Lower lobe of right lung (tissue), 2 donors: Measurements from ENCODE around the gene ITPK1. TPM values are rescaled to one million over a fixed set of nuclear protein-coding genes. Genes with fewer than 3 reads are reported as not detected.

Source experiments
- ATAC-seq, 2 donors: fragments of 200-7000 bp; cut with Tn5 transposase; one replicate each; pipeline ENCODE4 v1.9.1; 2020 to 2022; ENCODE audit warnings: mild to moderate bottlenecking in 2 of 2, moderate library complexity in 2 of 2
- DNase-seq: peaks from one replicate; pipeline ENCODE4 v3.0.0-alpha.2; 2020
- H3K27ac ChIP-seq: fragments of 200-600 bp; one replicate; pipeline ENCODE4 v1.8.0; 2022
- H3K27me3 ChIP-seq: fragments of 200-600 bp; one replicate; pipeline ENCODE4 v1.8.0; 2022; ENCODE audit warnings: low read depth
- H3K36me3 ChIP-seq: fragments of 200-600 bp; one replicate; pipeline ENCODE4 v1.8.0; 2022; ENCODE audit warnings: mild to moderate bottlenecking
- H3K4me1 ChIP-seq: fragments of 200-600 bp; one replicate; pipeline ENCODE4 v1.8.0; 2022
- H3K4me3 ChIP-seq: fragments of 200-600 bp; one replicate; pipeline ENCODE4 v1.8.0; 2022; ENCODE audit warnings: mild to moderate bottlenecking
- H3K9me3 ChIP-seq: fragments of 200-600 bp; one replicate; pipeline ENCODE4 v1.8.0; 2022
- CTCF ChIP-seq: fragments of 200-600 bp; IDR thresholded peaks from one replicate; pipeline ENCODE4 v1.8.0; 2022; ENCODE audit warnings: antibody characterized with exemption, mild to moderate bottlenecking
- intact Hi-C: fragments of 100-400 bp; cut with DNase I; formaldehyde crosslinking; loops from one replicate; pipeline ENCODE4 v1.11.0; 2022
- total RNA-seq: library from RNA; stranded (reverse); fragmentation: NEBNext Ultra II Directional; extraction: Animal tissue kit (Norgen Biotek cat#: 25700); gene quantifications from one replicate; pipeline ENCODE4 v1.2.1, GENCODE V29; 2021
- donor health status: DM: no; HTN: yes; CAD: no; lungs with severe emphysema.

Gene ITPK1
- total RNA-seq, 1 donor from 2014 or later, result 129 TPM

DNA sequence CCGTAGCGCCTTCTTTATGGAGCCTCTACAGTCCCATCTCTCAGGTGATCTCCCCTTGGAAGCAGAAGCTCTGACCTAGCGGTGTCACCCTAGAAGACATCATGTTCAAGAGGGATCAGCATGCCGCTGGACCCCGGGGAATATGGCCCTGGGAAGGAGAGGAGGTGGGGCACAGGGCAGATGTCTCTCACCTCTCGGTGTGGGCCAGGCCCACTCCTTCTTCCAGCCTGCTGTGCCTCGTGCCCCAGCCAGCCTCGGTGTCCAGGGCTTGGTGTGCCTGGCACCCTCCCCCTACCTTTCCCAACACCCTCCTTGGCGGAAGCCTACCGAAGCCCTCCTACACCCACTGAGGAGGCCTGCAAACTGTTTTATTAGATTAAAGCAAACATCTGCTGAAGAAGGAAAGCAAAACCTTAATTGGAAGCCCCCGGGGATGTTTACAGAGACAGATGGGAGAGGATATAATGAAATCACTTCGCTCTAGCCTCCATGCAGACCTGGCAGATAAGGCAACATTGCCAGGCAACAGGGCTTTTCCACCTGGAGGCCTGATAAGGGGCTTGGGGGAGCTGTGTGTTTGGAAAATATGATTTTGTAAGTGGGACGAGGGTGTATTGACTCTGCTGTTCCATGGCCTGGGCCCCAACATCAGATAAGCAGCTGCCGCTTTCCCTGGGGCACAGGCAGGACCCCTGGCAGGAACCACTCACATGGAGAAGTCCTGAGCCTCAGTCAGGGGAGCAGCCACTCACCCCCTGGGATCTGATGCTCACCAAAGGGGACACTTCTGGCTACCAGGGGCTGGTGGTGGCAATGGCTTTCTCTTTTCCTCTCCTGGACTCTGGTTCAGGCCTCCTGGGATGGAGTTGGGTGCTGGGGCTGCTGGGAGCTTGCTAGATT lies 198.4 kb downstream of the ITPK1 start:
- Histone ChIP-seq H3K27ac (no peak overlapping the region), H3K27me3 (peaks cover 17% of the 10 kb centered on the region), H3K4me1 (no peaks in the 10 kb centered on the region), H3K4me3 (no peak overlapping the region), H3K9me3 (no peaks in the 10 kb centered on the region), H3K36me3 (no peaks in the 10 kb centered on the region)
- ATAC-seq, result no peak
- DNase-seq, result no peak
- intact Hi-C loops, result no loop called here
- TF ChIP-seq CTCF, result no peak

GRCh38 chr14:92916201-92916600 lies 199.5 kb downstream of the ITPK1 start:
- no peak for ATAC-seq

DNA sequence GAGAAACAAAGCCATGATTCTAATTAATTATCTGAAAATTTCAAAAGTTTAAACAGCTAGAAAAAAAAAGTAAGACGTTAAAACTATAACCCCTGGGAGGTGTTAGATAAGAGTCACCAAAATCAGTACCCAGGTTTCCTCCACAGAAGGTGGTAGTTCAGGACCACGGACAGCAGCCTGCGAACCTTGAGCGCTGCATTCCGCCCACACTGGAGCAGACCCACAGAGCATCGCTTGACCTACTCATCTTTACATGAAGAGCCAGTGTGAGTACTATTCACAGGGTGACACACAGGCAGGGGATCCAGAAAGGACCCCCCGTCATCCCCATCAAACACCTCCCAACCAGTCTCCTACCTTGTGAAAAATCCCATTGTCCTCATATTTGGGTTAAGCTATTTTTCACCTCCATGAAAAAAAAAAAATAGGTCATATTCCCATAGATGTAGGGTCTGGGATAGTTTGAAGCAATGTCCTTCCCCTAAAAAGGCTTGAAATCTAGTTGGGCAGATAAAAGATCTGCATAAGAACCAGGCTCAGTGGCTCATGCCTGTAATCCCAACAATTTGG lies 201.6 kb downstream of the ITPK1 start:
- Histone ChIP-seq H3K9me3 (no peaks in the 10 kb centered on the region), H3K36me3 (no peaks in the 10 kb centered on the region), H3K4me3 (no peak overlapping the region), H3K27me3 (peaks cover 7% of the 10 kb centered on the region), H3K4me1 (no peaks in the 10 kb centered on the region), H3K27ac (no peak overlapping the region)
- TF ChIP-seq CTCF, result no peak
- no peak for DNase-seq
- ATAC-seq, result no peak
- intact Hi-C loops, result no loop called here

More at GRCh38 chr14:92916201-92916600, 199.5 kb downstream of the ITPK1 start:
- intact Hi-C loops, result no loop called here
- no peak for DNase-seq
- Histone ChIP-seq H3K4me3 (no peak overlapping the region), H3K27ac (no peak overlapping the region), H3K27me3 (peaks cover 10% of the 10 kb centered on the region), H3K36me3 (no peaks in the 10 kb centered on the region), H3K4me1 (no peaks in the 10 kb centered on the region), H3K9me3 (no peaks in the 10 kb centered on the region)
- no peak for TF ChIP-seq CTCF

- no peaks in the 10 kb centered on the region for H3K4me1 ChIP-seq
- no peaks in the 10 kb centered on the region for H3K36me3 ChIP-seq
- intact Hi-C loops, result no loop called here
- no peaks in the 10 kb centered on the region for H3K9me3 ChIP-seq
- DNase-seq, result no peak
- TF ChIP-seq CTCF, result no peak
- ATAC-seq, result no peak
- peaks cover 14% of the 10 kb centered on the region for H3K27me3 ChIP-seq
- no peak overlapping the region for H3K4me3 ChIP-seq
- H3K27ac ChIP-seq, result no peak overlapping the region
Observed at GRCh38 chr14:92907316-92907911, 208.3 kb downstream of the ITPK1 start.

GRCh38 chr14:92906823-92907222 lies 208.9 kb downstream of the ITPK1 start:
- TF ChIP-seq CTCF, result no peak
- H3K36me3 ChIP-seq, result no peaks in the 10 kb centered on the region
- H3K27ac ChIP-seq, result no peak overlapping the region
- H3K27me3 ChIP-seq, result peaks cover 15% of the 10 kb centered on the region
- H3K4me1 ChIP-seq, result no peaks in the 10 kb centered on the region
- ATAC-seq (no peak), DNase-seq (no peak)
- H3K9me3 ChIP-seq, result no peaks in the 10 kb centered on the region
- intact Hi-C loops, result no loop called here
- H3K4me3 ChIP-seq, result no peak overlapping the region
